ENCODE measurements around the gene IZUMO2. TPM values are rescaled to one million over a fixed set of nuclear protein-coding genes. Genes with fewer than 3 reads are reported as not detected.

Gene IZUMO2
- total and polyA plus RNA-seq, 4 donors: 0.18 to 0.46 TPM; not detected in 2

DNA sequence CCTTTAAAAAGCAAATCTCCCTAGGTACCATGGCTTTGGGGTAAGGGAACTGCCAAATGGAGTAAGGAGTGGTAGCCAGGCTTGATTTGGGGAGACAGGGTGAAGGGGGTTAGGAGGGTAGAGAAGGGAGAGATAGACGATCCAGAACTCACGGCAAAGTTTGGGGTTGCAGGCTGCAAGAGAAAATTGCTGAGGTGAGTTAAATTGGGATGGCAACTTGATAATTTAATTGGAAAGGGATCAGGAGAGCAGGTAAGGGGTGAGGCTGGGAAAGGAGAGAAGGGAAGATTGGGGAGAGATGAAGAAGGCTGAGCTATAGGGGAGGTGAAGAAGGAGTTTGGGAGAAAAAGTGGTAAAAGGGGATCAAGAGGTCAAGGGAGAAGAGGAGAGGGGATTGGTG lies 4.0 kb downstream of the IZUMO2 start:
- Histone ChIP-seq H3K27ac (ENCODE audit: low read depth in 1 of 2, low read length in 1 of 2) (no peak overlapping the region), H3K36me3 (ENCODE audit: control insufficient read depth in 4 of 4, insufficient read depth in 4 of 4, low read length in 4 of 4) (no peaks in the 10 kb centered on the region), H3K9ac (ENCODE audit: insufficient read depth in 1 of 2, low read length in 2 of 2) (no peak overlapping the region), H3K4me1 (ENCODE audit: control insufficient read depth in 5 of 5, insufficient read depth in 5 of 5, low read length in 5 of 5) (peaks cover 0 to 6% (median 0%) of the 10 kb centered on the region in 5 donors), H3K27me3 (ENCODE audit: control insufficient read depth in 3 of 3, insufficient read depth in 3 of 3, low read length in 2 of 3) (no peaks in the 10 kb centered on the region), H3K9me3 (ENCODE audit: control insufficient read depth in 4 of 4, insufficient read depth in 3 of 4, low read length in 3 of 4) (peaks cover 0 to 15% (median 5%) of the 10 kb centered on the region in 4 donors), H3K4me3 (no peak overlapping the region)
- 97% methylated on average over 2 of the region's 2 CpGs for WGBS, 2 donors
- ATAC-seq (ENCODE audit: insufficient read depth, low FRiP score) (no peak), DNase-seq (no peak)
- TF ChIP-seq, protein P1, sequence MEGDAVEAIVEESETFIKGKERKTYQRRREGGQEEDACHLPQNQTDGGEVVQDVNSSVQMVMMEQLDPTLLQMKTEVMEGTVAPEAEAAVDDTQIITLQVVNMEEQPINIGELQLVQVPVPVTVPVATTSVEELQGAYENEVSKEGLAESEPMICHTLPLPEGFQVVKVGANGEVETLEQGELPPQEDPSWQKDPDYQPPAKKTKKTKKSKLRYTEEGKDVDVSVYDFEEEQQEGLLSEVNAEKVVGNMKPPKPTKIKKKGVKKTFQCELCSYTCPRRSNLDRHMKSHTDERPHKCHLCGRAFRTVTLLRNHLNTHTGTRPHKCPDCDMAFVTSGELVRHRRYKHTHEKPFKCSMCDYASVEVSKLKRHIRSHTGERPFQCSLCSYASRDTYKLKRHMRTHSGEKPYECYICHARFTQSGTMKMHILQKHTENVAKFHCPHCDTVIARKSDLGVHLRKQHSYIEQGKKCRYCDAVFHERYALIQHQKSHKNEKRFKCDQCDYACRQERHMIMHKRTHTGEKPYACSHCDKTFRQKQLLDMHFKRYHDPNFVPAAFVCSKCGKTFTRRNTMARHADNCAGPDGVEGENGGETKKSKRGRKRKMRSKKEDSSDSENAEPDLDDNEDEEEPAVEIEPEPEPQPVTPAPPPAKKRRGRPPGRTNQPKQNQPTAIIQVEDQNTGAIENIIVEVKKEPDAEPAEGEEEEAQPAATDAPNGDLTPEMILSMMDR (IDR thresholded peaks at IDR 0.05; ENCODE audit: control extremely low read depth, extremely low read depth): no peak

DNA sequence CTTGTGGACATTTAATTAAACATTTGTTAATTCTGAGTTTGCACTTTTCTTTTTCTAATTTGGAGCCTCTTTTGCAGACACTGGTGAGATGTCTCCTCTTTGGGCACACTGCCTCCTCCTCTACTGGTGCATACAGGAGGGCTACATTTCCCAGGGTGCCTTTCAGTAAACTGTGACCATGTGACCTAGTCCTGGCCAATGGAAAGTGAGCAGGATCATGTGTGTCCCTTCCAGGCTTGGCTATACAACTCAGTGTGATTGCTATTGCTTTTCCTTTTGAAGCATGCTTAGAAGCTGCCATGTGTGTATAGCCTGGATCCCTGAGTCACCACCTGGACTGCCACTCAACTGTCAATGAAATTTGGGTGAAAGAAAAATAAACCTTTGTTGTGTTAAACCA lies 4.5 kb downstream of the IZUMO2 start:
- DNase-seq (no peak), ATAC-seq (ENCODE audit: insufficient read depth, low FRiP score) (no peak)
- H3K27me3 ChIP-seq (ENCODE audit: control insufficient read depth in 3 of 3, insufficient read depth in 3 of 3, low read length in 2 of 3): no peaks in the 10 kb centered on the region
- no peak overlapping the region for H3K4me3 ChIP-seq
- no peak overlapping the region for H3K27ac ChIP-seq (ENCODE audit: low read depth in 1 of 2, low read length in 1 of 2)
- no peaks in the 10 kb centered on the region for H3K36me3 ChIP-seq (ENCODE audit: control insufficient read depth in 4 of 4, insufficient read depth in 4 of 4, low read length in 4 of 4)
- H3K4me1 ChIP-seq (ENCODE audit: control insufficient read depth in 5 of 5, insufficient read depth in 5 of 5, low read length in 5 of 5): peaks cover 0 to 6% (median 0%) of the 10 kb centered on the region in 5 donors
- TF ChIP-seq, protein P1 (IDR thresholded peaks at IDR 0.05; ENCODE audit: control extremely low read depth, extremely low read depth): no peak
- H3K9me3 ChIP-seq (ENCODE audit: control insufficient read depth in 4 of 4, insufficient read depth in 3 of 4, low read length in 3 of 4): peaks cover 0 to 15% (median 5%) of the 10 kb centered on the region in 4 donors
- H3K9ac ChIP-seq (ENCODE audit: insufficient read depth in 1 of 2, low read length in 2 of 2): no peak overlapping the region

DNA sequence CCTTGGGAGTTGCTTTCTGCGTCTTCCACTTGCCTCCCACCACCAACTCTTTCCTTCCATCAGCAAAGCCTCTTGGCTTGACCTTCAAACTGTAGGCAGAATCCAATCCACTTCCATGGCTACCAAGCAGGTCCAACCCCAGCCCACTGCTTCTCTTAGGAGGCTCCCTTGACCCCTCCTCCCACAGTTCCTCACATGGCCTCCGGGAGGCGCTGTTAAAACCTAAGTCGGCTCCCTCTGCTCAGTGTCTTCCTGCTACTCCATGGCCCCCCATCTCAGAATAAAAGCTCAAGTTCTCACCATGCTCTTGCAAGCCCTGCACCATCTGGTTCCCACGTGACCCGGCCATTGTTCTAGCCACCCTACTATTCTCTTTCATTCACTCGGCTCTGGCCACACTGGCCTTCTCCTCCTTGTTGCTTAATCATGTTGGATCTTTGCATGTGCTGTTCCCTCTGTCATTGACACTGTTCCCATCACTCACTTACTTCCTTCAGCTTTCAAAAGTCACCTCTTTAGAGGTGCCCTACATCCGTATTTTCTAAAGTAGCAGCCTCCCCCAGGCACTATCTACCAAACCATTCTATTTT lies 7.5 kb downstream of the IZUMO2 start:
- Histone ChIP-seq H3K9me3 (ENCODE audit: control insufficient read depth in 4 of 4, insufficient read depth in 3 of 4, low read length in 3 of 4) (peaks cover 0 to 11% (median 5%) of the 10 kb centered on the region in 4 donors), H3K27ac (ENCODE audit: low read depth in 1 of 2, low read length in 1 of 2) (no peak overlapping the region), H3K4me1 (ENCODE audit: control insufficient read depth in 5 of 5, insufficient read depth in 5 of 5, low read length in 5 of 5) (no peaks in the 10 kb centered on the region), H3K27me3 (ENCODE audit: control insufficient read depth in 3 of 3, insufficient read depth in 3 of 3, low read length in 2 of 3) (no peaks in the 10 kb centered on the region), H3K36me3 (ENCODE audit: control insufficient read depth in 4 of 4, insufficient read depth in 4 of 4, low read length in 4 of 4) (no peaks in the 10 kb centered on the region), H3K9ac (ENCODE audit: insufficient read depth in 1 of 2, low read length in 2 of 2) (no peak overlapping the region), H3K4me3 (no peak overlapping the region)
- TF ChIP-seq, protein P1 (IDR thresholded peaks at IDR 0.05; ENCODE audit: control extremely low read depth, extremely low read depth): no peak
- ATAC-seq (ENCODE audit: insufficient read depth, low FRiP score) (no peak), DNase-seq (no peak)
- 90 to 92% methylated on average over 8 of the region's 8 CpGs for WGBS, 2 donors

- Histone ChIP-seq H3K9me3 (ENCODE audit: control insufficient read depth in 4 of 4, insufficient read depth in 3 of 4, low read length in 3 of 4) (peaks cover 0 to 10% (median 5%) of the 10 kb centered on the region in 4 donors), H3K36me3 (ENCODE audit: control insufficient read depth in 4 of 4, insufficient read depth in 4 of 4, low read length in 4 of 4) (no peaks in the 10 kb centered on the region), H3K4me1 (ENCODE audit: control insufficient read depth in 5 of 5, insufficient read depth in 5 of 5, low read length in 5 of 5) (no peaks in the 10 kb centered on the region), H3K9ac (ENCODE audit: insufficient read depth in 1 of 2, low read length in 2 of 2) (no peak overlapping the region), H3K27me3 (ENCODE audit: control insufficient read depth in 3 of 3, insufficient read depth in 3 of 3, low read length in 2 of 3) (peaks cover 0 to 3% (median 0%) of the 10 kb centered on the region in 3 donors), H3K4me3 (no peak overlapping the region), H3K27ac (ENCODE audit: low read depth in 1 of 2, low read length in 1 of 2) (no peak overlapping the region)
- ATAC-seq (ENCODE audit: insufficient read depth, low FRiP score) (no peak), DNase-seq (no peak)
- TF ChIP-seq, protein P1 (IDR thresholded peaks at IDR 0.05; ENCODE audit: control extremely low read depth, extremely low read depth): no peak
- 74 to 78% methylated on average over 16 of the region's 16 CpGs for WGBS, 2 donors
Observed at GRCh38 chr19:50154529-50154928, 8.6 kb downstream of the IZUMO2 start.
